GM18861 (cell line): ENCODE data around the gene PSG1.
"Not testable (repeated sequence)": the region's sequence is repeated elsewhere in the genome, so short reads cannot be mapped to it uniquely, and the experiment has no call there.

Experiments used
- ATAC-seq: cut with Tn5 transposase; IDR thresholded peaks from one replicate; pipeline ENCODE4 v1.9.1; 2021; ENCODE audit not compliant: unreplicated experiment

Gene PSG1

DNA sequence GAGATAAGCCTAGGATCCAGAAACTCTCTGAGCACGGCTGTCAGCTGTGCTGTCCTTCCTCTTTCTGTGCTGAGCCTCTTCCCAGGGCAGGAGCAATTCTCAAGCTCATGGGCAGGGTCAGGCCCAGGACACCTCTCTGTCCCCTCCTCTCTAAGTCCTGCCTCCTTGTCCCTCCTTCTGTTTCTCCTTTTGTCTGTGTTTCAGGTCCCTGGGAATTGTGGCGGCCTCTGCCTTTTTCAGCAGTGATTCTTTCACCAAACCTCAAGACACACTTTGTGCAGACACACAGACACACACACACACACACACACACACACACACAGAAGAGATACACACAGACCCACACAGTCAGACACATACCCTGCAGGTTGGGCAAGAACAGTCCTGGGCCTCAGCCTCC lies at the start of gene PSG1:
PSG1 (minus strand) TSS at position 101 of the 400 bp plus-strand sequence. CDS start 132 bp downstream, outside the sequence.
- no peak for ATAC-seq

GRCh38 chr19:42928896-42929295 lies 49.4 kb upstream of the PSG1 start:
- ATAC-seq, result no peak

GRCh38 chr19:42926781-42927180 lies 47.3 kb upstream of the PSG1 start:
- no peak for ATAC-seq

DNA sequence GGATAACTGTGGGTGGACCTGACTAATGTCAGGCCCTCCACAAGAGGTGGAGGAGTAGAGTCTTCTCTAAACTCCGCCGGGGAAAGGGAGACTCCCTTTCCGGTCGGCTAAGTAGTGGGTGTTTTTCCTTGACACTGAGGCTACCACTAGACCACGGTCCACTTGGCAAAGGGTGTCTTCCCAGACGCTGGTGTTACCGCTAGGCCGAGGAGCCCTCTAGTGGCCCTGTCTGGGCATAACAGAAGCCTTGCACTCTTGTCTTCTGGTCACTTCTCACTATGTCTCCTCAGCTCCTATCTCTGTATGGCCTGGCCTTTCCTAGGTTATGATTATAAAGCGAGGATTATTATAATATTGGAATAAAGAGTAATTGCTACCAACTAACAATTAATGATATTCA lies 43.6 kb upstream of the PSG1 start:
- ATAC-seq, result not testable (repeated sequence)

GRCh38 chr19:42920971-42921370 lies 41.5 kb upstream of the PSG1 start:
- not testable (repeated sequence) for ATAC-seq

GRCh38 chr19:42919757-42920079 lies 40.2 kb upstream of the PSG1 start:
- no peak for ATAC-seq

- ATAC-seq, result not testable (repeated sequence)
These were observed 39.7 kb upstream of the PSG1 start for GRCh38 chr19:42919070-42919756.

DNA sequence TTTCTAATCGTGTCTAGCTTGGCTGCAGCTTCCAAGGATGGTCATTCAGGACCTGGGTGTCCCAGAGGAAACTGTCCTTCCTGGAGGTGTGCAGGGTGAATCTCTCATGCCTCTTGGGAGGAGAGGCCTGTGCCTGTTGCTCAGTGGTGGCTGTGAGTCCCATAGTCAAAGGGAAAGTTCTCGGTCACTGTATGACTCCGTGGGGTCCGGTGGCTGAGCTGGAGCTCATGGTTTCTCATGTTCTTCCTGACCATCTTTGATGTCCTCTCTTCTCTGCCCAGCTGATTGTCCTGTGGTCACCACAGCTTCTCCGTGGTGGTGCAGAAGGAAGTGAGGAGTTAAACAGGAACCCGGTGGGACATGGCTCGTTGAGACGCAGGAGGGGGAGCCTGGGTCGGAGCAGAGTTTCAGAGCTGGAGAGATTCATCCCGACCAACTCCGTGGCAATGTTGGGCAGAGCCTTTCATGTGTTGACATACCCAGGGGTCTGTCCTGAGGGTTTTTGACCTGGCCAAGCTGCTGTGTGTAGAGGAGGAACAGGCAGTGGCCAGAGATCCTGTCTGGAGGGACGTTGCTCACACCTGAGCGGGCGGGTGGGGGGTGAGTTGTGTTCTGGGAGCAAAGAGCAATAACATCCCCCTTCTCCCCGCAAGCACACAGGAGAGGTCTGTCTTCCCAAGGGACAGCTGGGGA lies 39.0 kb upstream of the PSG1 start:
- ATAC-seq, result not testable (repeated sequence)

DNA sequence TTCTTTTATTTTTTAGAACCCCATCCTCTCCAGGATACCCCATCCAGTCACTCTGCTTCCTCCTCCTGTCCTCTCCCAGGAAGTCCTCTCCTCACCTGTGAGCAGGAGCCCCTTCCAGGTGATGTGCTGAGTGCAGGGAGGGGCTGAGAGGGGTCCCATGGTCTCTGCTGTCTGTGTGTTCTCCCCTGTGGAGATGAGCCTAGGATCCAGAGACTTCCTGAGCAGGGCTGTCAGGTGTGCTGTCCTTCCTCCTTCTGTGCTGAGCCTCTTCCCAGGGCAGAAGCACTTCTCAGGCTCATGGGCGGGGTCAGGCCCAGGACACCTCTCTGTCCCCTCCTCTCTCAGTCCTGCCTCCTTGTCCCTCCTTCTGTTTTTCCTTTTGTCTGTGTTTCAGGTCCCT lies 38.1 kb upstream of the PSG1 start, which contains the start of gene PSG6:
PSG6 (minus strand) TSS at position 261 of the 400 bp plus-strand sequence; CDS start at position 159, 102 bp downstream.
- not testable (repeated sequence) for ATAC-seq

GRCh38 chr19:42916931-42917330 lies 37.4 kb upstream of the PSG1 start:
- ATAC-seq, result not testable (repeated sequence)

DNA sequence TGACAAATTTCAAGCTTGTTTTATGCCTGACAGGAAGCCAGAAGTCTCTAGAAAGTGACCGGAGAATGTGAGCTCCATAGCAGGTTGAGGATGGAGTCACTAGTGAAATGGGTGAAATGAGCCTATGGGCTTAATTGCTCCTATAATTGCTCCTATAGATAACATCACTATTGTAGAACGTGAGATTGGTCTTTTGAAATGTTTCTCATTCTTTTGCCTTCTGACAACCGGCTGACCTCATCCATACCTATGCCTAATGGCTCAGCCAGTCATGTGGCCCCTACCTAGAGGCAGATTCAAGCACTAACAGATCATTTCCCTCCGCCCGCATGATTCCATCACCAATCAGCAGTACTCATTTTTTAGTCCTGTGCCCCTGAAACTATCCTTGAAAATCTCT lies 34.0 kb upstream of the PSG1 start:
- not testable (repeated sequence) for ATAC-seq

DNA sequence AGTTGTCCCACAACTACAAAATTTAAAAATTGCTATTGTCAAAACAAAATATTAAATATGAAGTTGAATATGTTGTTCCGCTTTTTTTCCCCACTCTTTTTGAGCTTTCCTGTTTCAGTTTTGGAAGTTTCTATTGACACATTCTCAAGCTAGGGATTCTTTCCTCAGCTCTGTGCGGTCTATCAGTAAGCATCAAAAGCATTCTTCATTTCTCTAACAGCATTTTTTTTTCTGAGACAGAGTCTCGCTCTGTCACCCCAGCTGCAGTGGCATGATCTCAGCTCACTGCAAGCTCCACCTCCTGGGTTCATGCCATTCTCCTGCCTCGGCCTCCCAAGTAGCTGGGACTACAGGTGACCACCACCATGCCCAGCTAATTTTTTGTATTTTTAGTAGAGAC lies 33.4 kb upstream of the PSG1 start:
- not testable (repeated sequence) for ATAC-seq

- not testable (repeated sequence) for ATAC-seq
These were observed 32.2 kb upstream of the PSG1 start for GRCh38 chr19:42911731-42912130.

- ATAC-seq, result not testable (repeated sequence)
These were observed 26.6 kb upstream of the PSG1 start for GRCh38 chr19:42906162-42906561.

- ATAC-seq, result not testable (repeated sequence)
These were observed 21.0 kb upstream of the PSG1 start for GRCh38 chr19:42900561-42900960.

DNA sequence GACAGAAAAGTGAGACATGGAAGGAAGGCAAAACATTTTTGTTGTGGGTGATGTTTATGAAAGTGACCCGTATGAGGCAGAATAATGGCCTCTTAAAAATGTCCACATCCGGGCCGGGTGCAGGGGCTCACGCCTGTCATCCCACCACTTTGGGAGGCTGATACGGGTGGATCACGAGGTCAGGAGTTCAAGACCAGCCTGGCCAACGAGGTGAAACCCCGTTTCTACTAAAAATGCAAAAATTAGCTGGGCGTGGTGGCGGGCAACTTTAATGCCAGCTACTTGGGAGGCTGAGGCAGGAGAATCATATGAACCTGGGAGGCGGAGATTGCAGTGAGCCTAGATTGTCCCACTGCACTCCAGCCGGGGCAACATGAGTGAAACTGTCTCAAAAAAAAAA lies 20.2 kb upstream of the PSG1 start:
- ATAC-seq, result not testable (repeated sequence)

DNA sequence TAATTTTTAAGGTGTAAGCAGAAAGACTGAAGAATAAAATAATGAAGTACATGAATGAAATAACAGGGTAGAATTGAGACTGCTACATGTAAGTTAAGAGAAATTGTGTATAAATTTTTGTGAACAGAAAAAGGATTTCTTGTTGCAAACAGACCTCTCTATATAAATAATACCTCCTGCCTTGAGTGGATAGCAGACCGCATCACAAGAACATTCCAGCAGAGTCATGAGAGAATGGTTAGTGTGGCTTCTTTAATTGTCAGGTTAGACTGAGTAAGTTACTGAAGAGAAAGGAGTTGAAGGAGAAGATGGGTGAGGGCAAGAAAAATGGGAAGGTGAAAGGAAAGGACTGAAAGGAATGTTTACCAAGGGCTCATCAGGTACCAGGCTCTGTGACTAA lies 19.6 kb upstream of the PSG1 start:
- ATAC-seq, result not testable (repeated sequence)

GRCh38 chr19:42898656-42899055 lies 19.1 kb upstream of the PSG1 start:
- not testable (repeated sequence) for ATAC-seq

GRCh38 chr19:42897729-42898128 lies 18.2 kb upstream of the PSG1 start:
- not testable (repeated sequence) for ATAC-seq

GRCh38 chr19:42890446-42890845 lies 10.9 kb upstream of the PSG1 start:
- ATAC-seq, result not testable (repeated sequence)

DNA sequence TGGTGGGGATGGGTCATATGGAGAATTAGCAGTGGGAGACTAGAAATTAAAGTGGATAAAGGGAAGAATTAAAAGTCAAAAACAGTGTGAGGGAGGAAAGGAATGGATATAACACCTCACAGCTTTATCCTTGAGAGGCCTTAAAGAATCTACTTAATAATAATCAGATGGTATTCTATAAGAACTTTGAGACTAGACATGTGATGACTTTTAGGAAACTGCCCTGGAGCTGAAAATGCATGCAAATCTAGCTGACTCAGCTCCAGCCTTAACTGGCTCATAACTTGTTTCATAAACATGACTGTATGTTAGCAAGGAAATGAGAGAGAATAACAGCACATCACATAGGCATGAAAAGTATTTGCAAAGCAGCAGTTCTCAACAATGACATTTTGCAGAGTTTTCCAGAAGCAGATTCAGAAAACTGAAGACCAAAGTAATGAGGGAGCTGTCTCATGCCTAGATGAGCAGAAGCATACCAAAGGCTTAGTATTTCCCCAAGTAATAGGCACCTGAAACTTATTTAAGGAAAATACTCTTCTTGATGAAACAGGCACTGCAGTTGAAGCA lies 8.4 kb upstream of the PSG1 start:
- not testable (repeated sequence) for ATAC-seq

GRCh38 chr19:42882730-42883129 lies 3.2 kb upstream of the PSG1 start:
- not testable (repeated sequence) for ATAC-seq
